HL-60/S4 treated with retinoic acid at 250 ng/mL for 4 days and 3 days (cell line): ENCODE results near the gene MPPED1.

Experiments used
- in situ Hi-C: fragments of 300-500 bp; cut with MboI; formaldehyde crosslinking; loops from 2 replicates; pipeline ENCODE4 v1.7.0; 2022; ENCODE audit warnings: low sequenced_read_pairs

The MPPED1 gene

DNA sequence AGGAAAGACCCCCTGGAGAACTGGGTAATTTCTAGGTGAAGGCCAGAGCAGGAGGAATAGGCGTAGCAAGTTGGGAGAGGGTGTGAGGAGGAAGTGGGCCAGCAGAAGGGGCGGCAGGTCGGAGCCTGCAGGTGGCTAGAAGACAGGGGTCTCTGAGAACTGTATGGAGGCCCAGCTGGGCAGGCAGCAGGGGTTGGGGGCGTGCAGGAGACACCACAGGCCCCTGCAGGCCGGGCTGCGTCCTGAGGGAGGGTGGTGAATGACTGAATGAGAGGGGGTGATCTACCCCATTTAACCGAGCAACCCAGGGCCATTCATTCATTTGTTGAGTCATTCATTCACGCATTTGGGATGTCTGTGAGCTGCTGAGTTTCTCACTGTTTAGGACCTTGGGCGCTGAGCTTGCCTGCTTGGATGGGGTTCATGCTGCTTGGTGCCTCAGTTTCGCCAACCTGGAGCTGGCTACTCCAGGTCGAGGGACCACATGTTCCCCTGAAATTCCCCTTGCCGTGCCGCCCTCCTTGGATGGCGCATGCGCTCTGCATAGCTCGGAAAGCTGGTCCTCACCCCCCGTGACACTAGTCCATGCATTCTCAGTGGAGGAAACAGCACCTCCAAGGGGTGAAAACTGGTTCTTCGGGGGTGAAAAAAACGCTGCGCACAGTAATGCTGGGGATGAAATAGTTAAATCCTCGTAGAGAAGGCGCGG, 15.6 kb downstream of the MPPED1 start:
- in situ Hi-C loops, result no loop called here

DNA sequence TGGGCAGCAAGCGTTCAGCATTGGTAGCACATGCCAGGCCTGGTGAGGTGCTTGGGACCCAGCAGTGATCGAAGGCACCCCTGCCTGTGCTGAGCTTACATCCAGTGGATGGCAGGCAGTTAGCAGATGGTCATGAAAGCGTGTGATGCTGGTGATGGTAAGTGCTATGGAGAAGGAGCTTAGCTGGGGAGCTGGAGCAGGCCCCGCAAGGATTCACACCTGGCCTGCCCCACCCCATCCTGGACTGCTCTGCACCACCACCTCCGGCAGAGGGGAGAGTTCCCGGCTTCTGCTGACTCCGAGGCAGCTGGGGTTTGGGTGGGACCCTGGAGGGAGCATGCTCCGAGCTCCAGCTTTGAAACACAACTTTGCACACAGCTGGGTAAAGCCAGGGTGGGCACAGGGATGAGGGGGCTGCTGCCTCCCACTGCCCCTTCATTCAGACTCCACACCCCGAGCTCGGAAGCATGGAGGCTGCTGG, 16.2 kb downstream of the MPPED1 start:
- in situ Hi-C loops, result no loop called here

DNA sequence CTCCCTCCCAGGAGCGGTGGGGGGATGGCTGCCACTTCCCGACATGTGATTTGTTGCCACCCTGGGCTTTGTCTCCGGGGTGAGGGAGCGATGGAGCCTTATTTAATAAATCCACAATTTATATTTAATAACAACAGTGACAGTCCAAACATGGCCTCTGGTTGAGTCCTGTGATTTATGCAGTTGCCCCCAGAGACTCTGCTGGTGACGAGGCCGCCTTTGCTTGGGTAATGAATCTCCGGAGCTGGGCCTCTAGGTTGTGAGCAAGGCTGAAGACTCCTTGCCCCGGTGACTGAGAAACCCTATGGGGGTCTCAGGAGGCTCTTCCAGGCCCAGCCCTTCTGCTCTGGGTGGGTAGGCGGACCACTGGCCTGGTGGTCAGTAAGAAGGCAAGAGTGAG, 16.7 kb downstream of the MPPED1 start:
- in situ Hi-C loops, result no loop called here

DNA sequence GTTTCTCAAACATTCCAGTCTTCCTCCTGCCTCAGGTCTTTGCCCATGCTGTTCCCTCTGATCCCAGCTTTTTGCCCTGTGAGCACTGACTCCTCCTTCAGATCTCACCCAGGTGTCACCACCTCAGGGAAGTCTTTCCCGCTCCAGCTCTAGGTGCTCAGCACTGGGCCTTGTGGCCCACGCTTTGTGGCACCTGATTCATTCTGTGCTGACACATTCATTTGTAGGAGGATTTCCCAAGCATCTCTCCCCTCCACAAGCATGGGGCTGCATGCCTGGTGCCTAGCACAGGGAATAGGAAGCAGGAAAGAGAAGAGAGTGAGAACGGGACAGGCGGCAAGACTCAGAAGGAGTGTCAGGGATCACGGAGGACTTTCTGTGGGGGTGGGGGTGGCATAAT, 17.6 kb downstream of the MPPED1 start:
- in situ Hi-C loops, result no loop called here

DNA sequence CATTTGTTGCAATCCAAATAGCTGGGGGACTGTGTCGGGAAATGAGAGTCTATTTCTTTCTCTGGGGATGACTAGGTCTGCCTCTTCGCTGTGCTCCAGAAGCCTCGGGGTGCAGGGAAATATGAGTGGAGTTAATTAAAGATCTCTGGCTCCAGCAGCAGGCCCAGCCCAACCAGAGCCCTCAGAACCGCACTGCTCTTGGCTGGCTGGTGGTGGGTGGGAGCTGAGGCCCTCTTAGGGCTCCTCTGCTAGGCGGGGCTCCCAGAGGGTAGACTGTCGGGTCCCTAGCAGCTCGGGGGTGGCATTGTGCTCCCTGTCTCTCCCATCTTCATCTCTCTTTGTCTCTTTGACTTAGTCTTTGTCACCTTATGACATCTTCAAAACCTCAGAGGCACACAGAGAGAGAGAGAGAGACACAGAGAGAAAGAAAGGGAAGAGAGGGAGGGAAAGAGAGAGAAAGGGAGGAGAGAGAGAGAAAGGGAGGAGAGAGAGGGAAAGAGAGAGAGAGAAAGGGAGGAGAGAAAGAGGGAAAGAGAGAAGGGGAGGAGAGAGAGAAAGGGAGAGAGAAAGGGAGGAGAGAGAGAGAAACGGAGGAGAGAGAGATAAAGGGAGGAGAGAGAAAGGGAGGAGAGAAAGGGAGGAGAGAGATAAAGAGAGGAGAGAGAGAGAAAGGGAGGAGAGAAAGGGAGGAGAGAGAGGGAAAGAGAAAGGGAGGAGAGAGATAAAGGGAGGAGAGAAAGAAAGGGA, 20.2 kb downstream of the MPPED1 start:
- in situ Hi-C loops, result no loop called here

DNA sequence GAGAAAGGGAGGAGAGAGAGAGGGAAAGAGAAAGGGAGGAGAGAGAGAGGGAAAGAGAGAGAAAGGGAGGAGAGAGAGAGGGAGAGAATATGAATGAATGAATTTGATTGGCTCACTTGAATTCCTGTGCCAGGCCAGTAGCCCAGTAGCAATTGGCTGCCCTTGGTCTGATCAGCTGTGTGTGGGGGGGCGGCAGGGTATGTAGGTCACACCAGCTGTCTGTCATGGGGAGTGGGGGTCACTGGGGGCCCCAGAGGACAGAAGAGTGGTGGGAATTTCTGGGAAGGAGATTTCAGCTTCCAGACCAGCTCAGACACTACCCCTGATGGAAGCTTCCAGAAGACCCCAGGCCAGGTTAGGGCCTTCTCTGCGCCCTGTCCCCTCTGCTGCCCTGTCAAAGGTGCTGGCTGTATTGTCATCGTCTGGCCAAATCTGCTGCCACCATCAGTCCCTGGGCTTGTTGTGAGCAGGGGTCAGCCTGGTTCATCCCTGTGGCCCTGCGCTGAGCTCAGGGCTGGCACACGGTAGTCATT, 21.1 kb downstream of the MPPED1 start:
- in situ Hi-C loops, result no loop called here

DNA sequence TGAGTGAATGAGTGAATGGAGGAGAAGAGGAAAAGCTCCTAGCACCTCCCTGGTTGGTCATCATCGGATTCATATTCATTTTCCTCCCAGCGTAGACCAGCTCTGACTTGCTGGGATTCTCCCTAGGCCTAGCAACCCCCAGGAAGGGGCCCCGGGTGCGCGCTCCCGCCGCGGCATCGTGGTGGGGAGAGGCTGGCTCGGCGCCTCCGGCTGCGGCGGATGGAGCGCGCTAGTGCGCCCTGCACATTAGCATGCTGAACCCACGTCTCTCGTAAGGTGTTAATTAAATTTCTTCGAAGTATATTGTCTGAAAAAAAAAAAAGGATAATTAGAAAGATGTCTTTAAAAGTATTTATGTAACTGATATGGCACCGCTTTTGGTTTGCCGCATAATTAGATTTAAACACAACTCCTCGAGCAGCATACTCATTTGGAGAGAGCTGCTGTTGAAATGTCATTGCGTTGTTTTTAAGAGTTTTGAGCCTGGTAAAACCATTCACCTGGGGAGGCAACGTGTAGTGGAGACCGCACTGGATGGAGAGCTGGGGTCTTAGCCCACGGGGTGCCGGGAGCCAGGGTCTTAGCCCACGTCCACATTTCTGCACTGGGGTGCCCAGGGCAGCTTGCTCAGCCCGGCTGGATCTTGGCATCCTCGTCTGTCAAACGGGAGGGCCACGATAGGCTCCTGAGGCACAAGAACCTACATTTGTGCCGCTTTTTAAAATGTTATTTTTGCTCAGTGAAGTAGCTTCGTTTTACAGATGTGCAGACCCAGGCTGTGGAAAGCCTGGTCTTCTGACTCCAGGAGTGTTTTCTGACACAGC, 21.8 kb downstream of the MPPED1 start:
- in situ Hi-C loops, result no loop called here

DNA sequence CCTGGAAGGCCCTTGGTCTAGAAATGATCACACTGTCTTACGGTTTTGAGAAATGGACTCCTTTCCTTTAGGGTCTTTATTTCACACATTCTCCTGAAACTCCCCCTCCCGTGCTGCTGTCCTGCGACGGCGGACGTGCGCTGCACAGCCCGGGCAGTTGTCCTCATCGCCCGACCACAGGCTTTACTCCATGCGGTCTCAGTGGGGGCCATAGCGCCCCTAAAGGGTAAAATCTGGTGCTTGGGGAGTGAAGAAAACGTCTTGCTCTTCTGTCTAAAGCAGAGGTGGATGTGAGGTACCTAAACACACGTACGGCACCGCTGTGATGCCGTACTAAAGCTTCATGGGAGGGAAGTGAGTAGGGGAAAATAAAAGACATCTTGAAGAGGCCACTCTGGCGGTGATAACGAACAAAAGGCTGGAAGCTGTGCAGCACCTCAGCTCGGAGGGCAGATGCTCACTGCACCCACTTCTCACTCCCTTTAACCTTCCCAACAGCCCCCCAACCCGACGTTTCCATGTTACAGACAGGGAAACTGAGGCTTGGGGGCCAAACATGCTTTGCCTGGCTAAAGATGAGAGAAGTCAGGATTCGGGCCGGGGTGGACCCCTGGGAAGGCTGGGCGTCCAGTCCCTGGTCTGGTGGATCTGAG, 22.6 kb downstream of the MPPED1 start:
- in situ Hi-C loops, result no loop called here

DNA sequence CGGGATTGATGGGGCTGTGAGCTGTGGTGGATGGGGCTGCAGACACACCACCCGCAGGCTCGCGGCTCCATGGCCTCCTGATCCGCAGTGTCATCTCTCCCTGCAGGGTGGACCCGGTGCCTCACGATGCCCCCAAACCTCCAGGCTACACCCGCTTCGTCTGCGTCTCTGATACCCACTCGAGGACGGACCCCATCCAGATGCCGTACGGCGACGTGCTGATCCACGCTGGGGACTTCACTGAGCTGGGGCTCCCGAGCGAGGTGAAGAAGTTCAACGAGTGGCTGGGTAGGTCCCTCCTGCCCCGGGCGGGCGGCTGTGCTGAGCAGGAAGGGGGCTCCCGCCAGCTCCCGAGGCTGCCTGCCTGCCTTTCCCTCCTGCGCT, 23.1 kb downstream of the MPPED1 start:
- in situ Hi-C loops, result no loop called here

DNA sequence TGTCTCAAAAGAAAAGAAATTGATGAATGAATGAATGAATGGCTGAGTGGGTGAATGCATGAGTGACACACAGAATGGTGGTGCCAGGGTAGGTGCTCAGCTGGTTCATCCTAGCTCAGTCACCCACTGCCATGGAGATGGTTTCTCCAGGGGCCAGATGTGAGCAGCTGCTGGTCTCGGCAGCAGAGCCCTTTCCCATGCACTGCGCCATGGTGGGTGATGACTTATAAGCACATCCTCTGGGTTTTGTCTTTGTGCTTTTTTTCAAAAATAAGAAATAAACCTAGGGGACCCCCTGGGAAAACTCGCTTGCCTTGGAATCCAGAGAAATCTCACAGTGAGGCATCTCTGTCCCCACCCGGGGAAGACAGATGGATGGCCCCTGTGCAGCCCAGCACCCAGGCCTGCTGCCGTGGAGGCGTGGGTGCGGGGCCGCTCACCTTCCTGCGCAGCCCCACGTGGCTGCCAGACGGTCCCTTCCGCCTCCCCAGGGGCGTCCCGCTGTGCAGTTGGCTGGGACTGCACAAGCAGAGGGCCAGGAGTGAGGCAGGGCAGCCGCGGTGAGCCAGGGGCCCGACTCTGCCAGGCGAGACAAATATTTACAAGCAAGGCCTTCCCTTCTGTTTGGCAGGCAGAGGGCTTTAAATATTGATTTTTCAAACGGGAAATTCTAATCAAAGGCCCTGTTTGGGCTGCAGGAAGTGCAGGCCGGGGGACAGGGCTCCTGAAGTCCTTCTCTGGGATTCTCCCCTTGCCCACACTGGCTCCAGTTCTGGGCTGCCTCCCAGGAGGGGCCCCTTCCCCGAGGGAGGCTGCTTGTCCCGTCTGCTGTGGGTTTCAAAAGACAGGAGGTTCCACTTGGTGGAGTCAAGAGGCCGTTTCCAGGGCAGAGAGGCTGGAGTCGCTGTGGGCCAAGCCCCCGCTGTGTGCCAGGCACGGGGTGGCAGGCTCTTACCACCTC, 24.3 kb downstream of the MPPED1 start:
- in situ Hi-C loops, result no loop called here

DNA sequence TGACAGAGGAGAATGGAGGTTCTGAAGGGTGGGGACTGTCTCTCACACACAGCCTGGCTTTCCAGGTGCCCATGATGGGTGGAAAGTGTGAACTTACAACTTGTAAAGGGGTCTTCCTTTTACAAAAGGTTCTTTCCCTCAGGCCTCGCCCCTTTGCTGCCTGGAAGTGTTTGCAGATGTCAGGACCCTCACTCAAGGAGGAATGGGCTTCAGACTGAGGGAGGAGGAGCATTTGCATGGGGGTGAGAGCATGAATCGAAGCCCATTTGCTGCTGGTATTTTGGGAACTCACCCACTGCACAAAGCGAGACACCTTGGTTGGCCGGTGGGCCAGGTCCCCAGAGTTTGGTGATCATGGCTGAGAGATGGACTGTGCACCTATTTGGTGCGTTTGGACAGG, 25.1 kb downstream of the MPPED1 start:
- in situ Hi-C loops, result no loop called here

DNA sequence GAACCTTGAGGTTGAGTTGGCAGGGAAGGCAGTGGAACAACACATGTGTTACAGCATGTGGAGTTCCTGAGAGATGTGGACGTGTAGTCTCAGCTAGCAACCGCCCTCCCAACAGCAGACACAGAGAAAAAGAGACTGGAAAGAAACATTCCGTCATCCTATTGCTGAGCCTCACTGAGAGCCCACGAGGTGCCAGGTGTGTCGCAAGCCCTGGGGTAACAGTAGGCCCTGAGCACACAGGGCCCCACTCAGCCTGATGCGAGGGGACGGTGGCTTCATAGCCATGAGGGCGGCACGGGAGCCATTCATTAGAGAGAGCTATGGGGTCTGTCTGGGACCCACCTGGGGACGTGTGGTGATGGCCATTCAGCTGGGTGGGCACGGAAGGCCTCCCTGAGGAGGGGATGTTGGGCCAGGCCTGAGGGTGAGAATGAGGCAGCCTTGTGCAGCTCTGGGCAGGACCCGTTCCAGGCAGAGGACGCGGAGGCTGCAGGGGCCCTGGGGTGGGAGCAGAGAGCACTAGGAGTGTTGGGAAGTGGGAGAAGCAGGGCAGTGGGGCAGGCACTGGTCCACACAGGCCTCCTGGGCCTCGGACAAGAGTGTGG, 26.2 kb downstream of the MPPED1 start:
- in situ Hi-C loops, result no loop called here

DNA sequence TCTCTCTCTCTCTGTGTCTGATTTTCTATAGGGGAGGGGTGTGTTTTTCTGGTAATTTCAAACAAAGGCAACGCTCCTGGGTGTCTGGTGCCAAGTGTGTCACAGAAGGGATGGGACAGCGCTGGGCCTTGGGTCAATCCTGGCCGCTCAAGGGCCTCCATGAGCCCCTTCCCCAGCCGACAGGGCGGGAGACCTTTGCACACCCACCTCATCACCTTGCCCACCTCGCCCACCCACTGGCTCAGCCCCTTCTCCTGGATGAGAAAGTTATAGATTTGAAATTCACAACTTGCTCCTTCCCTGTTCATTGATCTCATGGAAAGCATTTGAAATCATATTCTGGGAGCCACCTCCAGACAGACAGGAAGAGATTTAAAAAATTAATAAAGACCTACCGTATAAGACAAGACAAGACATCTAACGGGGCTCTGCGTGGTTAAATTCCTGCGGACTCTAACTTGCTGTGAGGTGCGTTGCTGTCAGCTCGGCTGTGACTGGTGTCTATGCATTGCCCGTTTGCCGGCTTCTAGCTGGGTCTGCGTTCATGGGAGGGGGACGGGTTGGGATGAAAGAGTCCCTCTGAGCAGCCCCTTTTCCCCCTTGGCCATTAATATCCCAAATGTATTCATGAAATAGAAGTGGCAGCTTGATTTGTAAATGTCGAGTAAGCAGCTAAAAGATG, 27.0 kb downstream of the MPPED1 start:
- in situ Hi-C loops, result no loop called here

DNA sequence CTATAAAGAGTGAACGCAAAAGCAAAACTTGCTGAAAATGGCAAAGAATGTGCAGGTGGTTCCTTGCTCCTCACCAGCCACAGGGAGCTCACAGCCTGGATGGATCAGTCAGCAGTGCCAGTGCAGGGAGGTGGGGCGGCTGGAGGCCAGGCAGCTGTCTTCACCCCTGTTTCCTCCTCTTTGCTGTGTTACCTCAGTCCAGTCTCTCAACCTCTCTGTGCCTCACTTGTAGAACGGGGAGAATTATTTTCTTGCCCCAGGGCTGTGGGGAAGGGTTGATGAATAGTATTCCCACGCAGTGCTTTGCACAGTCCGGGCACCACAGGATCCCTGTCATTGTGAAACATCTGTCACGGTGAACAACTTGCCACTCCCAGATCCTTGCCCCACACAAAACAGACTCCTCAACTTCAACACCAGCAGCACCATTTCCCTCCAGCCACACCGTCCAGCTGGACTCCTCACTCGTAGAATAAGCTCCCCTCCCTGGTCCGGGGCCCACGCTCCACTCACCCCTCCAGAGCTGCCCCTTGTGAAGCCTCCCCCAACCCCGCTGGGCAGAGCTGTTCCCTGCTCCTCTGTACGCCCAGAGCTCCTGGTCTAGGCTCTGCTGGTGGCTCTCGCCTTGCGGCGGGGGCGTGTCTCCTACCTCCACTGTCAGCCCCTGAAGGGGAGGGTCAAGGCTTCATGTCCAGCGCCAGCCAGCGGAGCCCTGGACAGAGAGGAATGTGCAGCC, 27.7 kb downstream of the MPPED1 start:
- in situ Hi-C loops, result no loop called here

DNA sequence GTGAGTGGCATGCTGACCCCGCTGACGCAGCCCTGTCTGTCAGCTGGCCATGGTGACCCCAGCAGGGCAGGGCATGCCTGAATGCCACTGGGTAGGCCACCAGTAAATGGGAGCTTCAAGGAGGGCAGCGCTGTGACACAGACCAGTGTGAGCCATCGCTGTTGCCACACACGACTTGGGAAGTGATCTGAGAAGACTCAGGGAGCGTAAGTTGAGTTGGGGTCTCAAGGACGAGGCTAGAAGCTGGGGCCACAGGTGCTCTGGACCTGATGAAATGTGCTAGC, 28.2 kb downstream of the MPPED1 start:
- in situ Hi-C loops, result no loop called here

DNA sequence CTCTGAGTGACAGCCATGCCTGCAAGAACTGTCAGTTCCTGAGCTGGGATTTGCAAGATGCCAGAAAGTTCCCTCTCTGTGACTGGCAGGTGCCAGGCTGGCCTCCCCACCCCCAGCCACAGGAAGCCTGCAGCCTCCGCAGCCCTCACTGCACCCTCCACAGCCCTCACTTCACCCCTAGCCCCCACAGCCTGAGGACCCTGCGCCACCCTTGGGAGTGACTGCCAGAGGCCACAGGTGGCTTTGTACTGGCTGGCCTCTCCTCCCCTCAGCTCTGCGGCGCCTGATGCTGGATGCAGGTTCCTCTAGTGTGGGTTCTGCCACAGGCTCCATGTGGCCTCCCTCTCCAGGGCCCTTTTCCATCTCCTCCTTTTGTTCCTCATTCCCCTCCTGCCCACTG, 28.7 kb downstream of the MPPED1 start:
- in situ Hi-C loops, result no loop called here

DNA sequence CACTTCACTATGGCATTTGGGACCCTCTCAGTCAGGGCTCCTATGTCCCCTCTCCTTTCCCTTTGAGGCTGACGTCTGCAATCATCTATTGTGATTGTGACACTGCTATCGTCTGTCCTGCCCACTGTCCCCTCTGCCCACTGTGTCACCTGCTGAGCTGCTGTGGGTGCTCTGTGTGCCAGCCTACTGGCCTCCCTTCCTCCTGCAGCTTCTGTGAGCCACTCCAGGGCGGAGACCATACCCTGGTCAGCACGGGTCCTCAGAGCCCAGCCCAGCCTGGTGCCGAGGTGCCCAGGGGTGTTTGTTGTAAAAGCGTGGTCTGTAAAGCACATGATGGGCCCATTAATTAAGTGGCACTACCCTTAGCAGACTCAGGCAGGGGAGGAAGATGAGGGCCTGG, 29.4 kb downstream of the MPPED1 start:
- in situ Hi-C loops, result no loop called here

DNA sequence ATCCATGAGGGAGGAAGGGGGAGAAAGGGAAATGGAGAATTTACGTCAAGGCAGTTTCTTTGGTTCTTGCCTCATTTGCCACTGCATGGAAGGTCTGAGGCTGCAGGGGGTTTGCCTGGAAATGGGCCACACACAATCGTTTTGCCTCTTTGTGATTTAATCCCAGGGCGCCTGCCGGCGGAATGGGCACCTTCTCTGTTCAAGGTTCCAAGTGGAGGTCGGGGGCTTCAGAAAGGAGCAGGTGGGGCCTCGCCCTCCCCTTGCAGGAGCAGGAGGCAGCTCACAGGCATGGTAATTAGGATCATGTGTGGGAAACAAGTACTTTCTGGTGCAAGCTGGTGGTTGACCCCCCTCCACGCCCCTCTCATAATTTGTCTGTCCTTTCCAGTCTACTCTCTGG, 29.9 kb downstream of the MPPED1 start:
- in situ Hi-C loops, result no loop called here
